ENCODE data around the gene ALB.

The ALB gene

DNA sequence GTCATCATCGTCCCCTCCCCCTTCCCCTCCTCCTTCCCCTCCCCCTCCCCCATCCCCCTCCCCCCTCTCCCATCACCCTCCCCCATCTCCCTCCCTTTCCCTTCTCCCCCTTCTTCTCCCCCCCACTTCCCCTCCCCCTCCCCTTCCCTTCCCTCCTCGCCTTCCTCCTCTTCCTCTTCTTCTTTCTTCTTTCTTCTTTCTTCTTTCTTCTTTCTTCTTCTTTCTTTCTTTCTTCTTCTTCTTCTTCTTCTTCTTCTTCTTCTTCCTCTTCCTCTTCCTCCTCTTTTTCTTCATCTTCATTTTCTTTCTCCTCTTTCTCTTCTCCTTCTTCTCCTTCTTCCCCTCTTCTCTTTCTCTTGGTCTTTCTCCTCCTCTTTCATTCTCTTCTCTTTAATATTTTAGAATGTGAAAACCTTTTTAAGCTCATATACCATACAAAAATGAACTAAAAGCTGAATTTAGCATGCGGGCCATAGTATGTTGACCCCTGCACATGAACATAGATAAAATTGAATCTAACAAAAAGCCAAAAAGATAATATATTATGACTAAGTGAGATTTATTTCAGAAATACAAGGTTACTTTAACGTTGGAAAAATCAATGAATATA, 56.9 kb downstream of the ALB start:
- Histone ChIP-seq H3K79me2 (ENCODE audit: low read length) (no peaks in the 10 kb centered on the region), H3K27ac (ENCODE audit: low read length) (no peak overlapping the region), H3K27me3 (ENCODE audit: low read depth, low read length) (no peaks in the 10 kb centered on the region), H3K4me2 (ENCODE audit: low read length) (no peak overlapping the region), H3K4me1 (ENCODE audit: low read length) (no peaks in the 10 kb centered on the region), H3K9me3 (ENCODE audit: insufficient read depth, low read length) (no peaks in the 10 kb centered on the region), H3K36me3 (replicated peaks; ENCODE audit: low read depth, low read length) (no peaks in the 10 kb centered on the region), H4K20me1 (ENCODE audit: insufficient read depth, low read length) (no peaks in the 10 kb centered on the region), H2AFZ (ENCODE audit: low read depth, low read length) (no peak overlapping the region), H3K4me3 (ENCODE audit: low read length) (no peak overlapping the region), H3K9ac (ENCODE audit: low read length) (no peak overlapping the region)
- no peak for TF ChIP-seq EZH2phosphoT487 (IDR thresholded peaks at IDR 0.05; ENCODE audit: low read depth)
- TF ChIP-seq, protein P1, sequence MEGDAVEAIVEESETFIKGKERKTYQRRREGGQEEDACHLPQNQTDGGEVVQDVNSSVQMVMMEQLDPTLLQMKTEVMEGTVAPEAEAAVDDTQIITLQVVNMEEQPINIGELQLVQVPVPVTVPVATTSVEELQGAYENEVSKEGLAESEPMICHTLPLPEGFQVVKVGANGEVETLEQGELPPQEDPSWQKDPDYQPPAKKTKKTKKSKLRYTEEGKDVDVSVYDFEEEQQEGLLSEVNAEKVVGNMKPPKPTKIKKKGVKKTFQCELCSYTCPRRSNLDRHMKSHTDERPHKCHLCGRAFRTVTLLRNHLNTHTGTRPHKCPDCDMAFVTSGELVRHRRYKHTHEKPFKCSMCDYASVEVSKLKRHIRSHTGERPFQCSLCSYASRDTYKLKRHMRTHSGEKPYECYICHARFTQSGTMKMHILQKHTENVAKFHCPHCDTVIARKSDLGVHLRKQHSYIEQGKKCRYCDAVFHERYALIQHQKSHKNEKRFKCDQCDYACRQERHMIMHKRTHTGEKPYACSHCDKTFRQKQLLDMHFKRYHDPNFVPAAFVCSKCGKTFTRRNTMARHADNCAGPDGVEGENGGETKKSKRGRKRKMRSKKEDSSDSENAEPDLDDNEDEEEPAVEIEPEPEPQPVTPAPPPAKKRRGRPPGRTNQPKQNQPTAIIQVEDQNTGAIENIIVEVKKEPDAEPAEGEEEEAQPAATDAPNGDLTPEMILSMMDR (IDR thresholded peaks at IDR 0.05; ENCODE audit: low read depth, low read length), result no peak

DNA sequence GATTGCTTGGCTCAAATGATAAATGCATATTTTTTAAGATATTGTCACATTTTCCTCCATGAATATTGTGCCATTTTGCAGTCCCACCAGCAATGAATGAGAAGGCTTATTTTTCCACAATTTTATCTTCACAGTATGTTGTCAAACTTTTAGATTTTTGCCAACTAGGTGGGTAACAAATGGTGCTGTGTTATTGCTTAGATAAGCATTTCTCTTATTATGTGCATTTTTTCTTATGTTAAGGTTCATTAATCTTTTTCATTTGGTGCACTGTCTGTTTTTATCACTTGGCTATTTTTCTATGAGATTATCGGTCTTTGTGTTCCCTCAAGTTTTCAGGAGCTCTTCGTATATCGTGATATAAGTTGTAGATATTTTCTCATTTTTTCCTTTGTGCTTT, 64.1 kb downstream of the ALB start:
- H3K9ac ChIP-seq (ENCODE audit: low read length), result no peak overlapping the region
- no peaks in the 10 kb centered on the region for H3K79me2 ChIP-seq (ENCODE audit: low read length)
- H3K9me3 ChIP-seq (ENCODE audit: insufficient read depth, low read length), result no peaks in the 10 kb centered on the region
- H3K4me2 ChIP-seq (ENCODE audit: low read length), result no peak overlapping the region
- no peaks in the 10 kb centered on the region for H4K20me1 ChIP-seq (ENCODE audit: insufficient read depth, low read length)
- no peak overlapping the region for H2AFZ ChIP-seq (ENCODE audit: low read depth, low read length)
- no peaks in the 10 kb centered on the region for H3K4me1 ChIP-seq (ENCODE audit: low read length)
- H3K4me3 ChIP-seq (ENCODE audit: low read length), result no peak overlapping the region
- no peaks in the 10 kb centered on the region for H3K36me3 ChIP-seq (replicated peaks; ENCODE audit: low read depth, low read length)
- H3K27ac ChIP-seq (ENCODE audit: low read length), result no peak overlapping the region
- TF ChIP-seq EZH2phosphoT487 (IDR thresholded peaks at IDR 0.05; ENCODE audit: low read depth), result no peak
- TF ChIP-seq, protein P1 (IDR thresholded peaks at IDR 0.05; ENCODE audit: low read depth, low read length), result no peak
- H3K27me3 ChIP-seq (ENCODE audit: low read depth, low read length), result no peaks in the 10 kb centered on the region

DNA sequence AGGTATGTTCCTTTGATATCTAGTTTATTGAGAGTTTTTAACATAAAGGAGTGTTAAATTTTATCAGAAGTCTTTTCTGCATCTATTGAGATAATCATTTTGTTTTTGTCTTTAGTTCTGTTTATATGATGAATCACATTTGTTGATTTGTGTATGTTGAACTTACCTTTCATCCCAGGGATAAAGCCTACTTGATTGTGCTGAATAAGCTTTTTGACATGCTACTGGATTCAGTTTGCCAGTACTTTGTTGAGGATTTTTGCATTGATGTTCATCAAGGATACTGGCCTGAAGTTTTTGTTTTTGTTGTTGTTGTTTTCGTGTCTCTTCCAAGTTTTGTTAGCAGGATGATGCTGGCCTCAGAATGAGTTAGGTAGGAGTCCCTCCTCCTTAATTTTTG, 66.6 kb downstream of the ALB start:
- Histone ChIP-seq H2AFZ (ENCODE audit: low read depth, low read length) (no peak overlapping the region), H3K79me2 (ENCODE audit: low read length) (no peaks in the 10 kb centered on the region), H3K4me3 (ENCODE audit: low read length) (no peak overlapping the region), H3K27ac (ENCODE audit: low read length) (no peak overlapping the region), H3K4me1 (ENCODE audit: low read length) (no peaks in the 10 kb centered on the region), H4K20me1 (ENCODE audit: insufficient read depth, low read length) (no peaks in the 10 kb centered on the region), H3K4me2 (ENCODE audit: low read length) (no peak overlapping the region), H3K27me3 (ENCODE audit: low read depth, low read length) (no peaks in the 10 kb centered on the region), H3K9me3 (ENCODE audit: insufficient read depth, low read length) (no peaks in the 10 kb centered on the region), H3K36me3 (replicated peaks; ENCODE audit: low read depth, low read length) (no peaks in the 10 kb centered on the region), H3K9ac (ENCODE audit: low read length) (no peak overlapping the region)
- no peak for TF ChIP-seq EZH2phosphoT487 (IDR thresholded peaks at IDR 0.05; ENCODE audit: low read depth)
- TF ChIP-seq, protein P1 (IDR thresholded peaks at IDR 0.05; ENCODE audit: low read depth, low read length), result no peak
